H1 (cell line): Measurements from ENCODE around the gene HOXD1. TPM values are rescaled to one million over a fixed set of nuclear protein-coding genes. Genes with fewer than 3 reads are reported as not detected.
A peak's percentile ranks its signal among the peaks of the same experiment; 100 is the strongest.

Source experiments
- CTCF ChIA-PET: fragments of 300-600 bp; sonication (Branson Sonifier 250); formaldehyde crosslinking; loops from one replicate; lab custom pipeline; 2021; ENCODE audit not compliant: partially characterized antibody; lab: Charles Lee
- POLR2A ChIA-PET: fragments of 300-600 bp; sonication (Branson Sonifier 250); formaldehyde crosslinking; loops from one replicate; lab custom pipeline; 2021; ENCODE audit warnings: inconsistent platforms; ENCODE audit not compliant: partially characterized antibody; lab: Charles Lee
- DNase-seq, 2 experiments: peaks; one replicate each; pipeline versions ENCODE4 v3.0.0 to v3.0.0-alpha.2; 2010 to 2022; ENCODE audit warnings: low spot score in 2 of 2, low read depth in 1 of 2, mixed read lengths in 1 of 2
- FAIRE-seq: peaks from 2 replicates; lab custom pipeline; 2011; peaks lifted over from hg19 to GRCh38; lab: Jason Lieb, UNC
- H2AFZ ChIP-seq: 2 replicates; pipeline ENCODE4 v1.8.1; 2012; ENCODE audit warnings: low read length, inconsistent platforms
- H2AK5ac ChIP-seq: 2 replicates; pipeline ENCODE4 v1.6.1; 2013; ENCODE audit warnings: low read depth, low read length
- H2BK120ac ChIP-seq: replicated peaks from 2 replicates; pipeline ENCODE3; 2013; ENCODE audit warnings: low read depth, low read length, inconsistent platforms
- H2BK12ac ChIP-seq: 2 replicates; pipeline ENCODE4 v1.6.1; 2013; ENCODE audit warnings: low read depth, low read length
- H2BK15ac ChIP-seq: 2 replicates; pipeline ENCODE4 v1.6.1; 2013; ENCODE audit warnings: low read length
- H2BK20ac ChIP-seq: 2 replicates; pipeline ENCODE4 v1.6.1; 2013; ENCODE audit warnings: low read length
- H2BK5ac ChIP-seq: 2 replicates; pipeline ENCODE4 v1.6.1; 2013; ENCODE audit warnings: low read depth, low read length
- H3K14ac ChIP-seq: 2 replicates; pipeline ENCODE4 v1.6.1; 2013; ENCODE audit warnings: inconsistent platforms; ENCODE audit not compliant: insufficient read length
- H3K18ac ChIP-seq: 2 replicates; pipeline ENCODE4 v1.6.1; 2013; ENCODE audit warnings: low read length; ENCODE audit errors: extremely low read depth
- H3K23ac ChIP-seq: 2 replicates; pipeline ENCODE4 v1.6.1; 2013; ENCODE audit warnings: inconsistent platforms; ENCODE audit not compliant: insufficient read length
- H3K23me2 ChIP-seq: 2 replicates; pipeline ENCODE4 v1.6.1; 2013; ENCODE audit warnings: low read depth, low read length
- H3K27ac ChIP-seq: 2 replicates; pipeline ENCODE4 v1.6.1; 2011; ENCODE audit warnings: low read depth, low read length, inconsistent platforms
- H3K27me3 ChIP-seq, 4 experiments: replicated peaks in 1 of 4; 1 replicate in 1 of 4; 2 replicates in 3 of 4; pipeline versions ENCODE4 v1.6.1 to v1.8.1; 2011 to 2013; ENCODE audit warnings: low read length in 3 of 4, mild to moderate bottlenecking in 3 of 4, inconsistent platforms in 2 of 4, mixed read lengths in 2 of 4, moderate library complexity in 1 of 4; ENCODE audit not compliant: control insufficient read depth in 3 of 4, insufficient read depth in 3 of 4; ENCODE audit errors: extremely low read depth in 1 of 4
- H3K36me3 ChIP-seq, 4 experiments: 2 replicates each; pipeline versions ENCODE4 v1.6.1 to v1.8.1; 2011 to 2013; ENCODE audit warnings: mild to moderate bottlenecking in 4 of 4, low read length in 3 of 4, moderate library complexity in 2 of 4, control low read depth in 1 of 4, inconsistent platforms in 1 of 4; ENCODE audit not compliant: insufficient read depth in 4 of 4, control insufficient read depth in 2 of 4
- H3K4ac ChIP-seq: replicated peaks from 2 replicates; pipeline ENCODE3; 2013; ENCODE audit warnings: low read length, low read depth, mixed read lengths, inconsistent platforms; ENCODE audit not compliant: insufficient read length
- H3K4me1 ChIP-seq, 4 experiments: replicated peaks in 1 of 4; 1 replicate in 1 of 4; 2 replicates in 3 of 4; pipeline versions ENCODE4 v1.6.1 to v1.8.1; 2011 to 2013; ENCODE audit warnings: low read length in 3 of 4, inconsistent platforms in 2 of 4, mixed read lengths in 1 of 4; ENCODE audit not compliant: insufficient read depth in 4 of 4, control insufficient read depth in 3 of 4
- H3K4me2 ChIP-seq, 2 experiments: 2 replicates each; pipeline versions ENCODE4 v1.6.1 to v1.8.1; 2011 to 2013; ENCODE audit warnings: low read depth in 2 of 2, low read length in 2 of 2, control low read depth in 1 of 2, inconsistent platforms in 1 of 2, mild to moderate bottlenecking in 1 of 2; ENCODE audit not compliant: insufficient read depth in 1 of 2
- H3K4me3 ChIP-seq, 4 experiments: fragments of 200-600, 300-600 bp in 1 of 4; sonication (generic), shearing (Covaris generic), sonication (Bioruptor Twin) in 1 of 4; 2 replicates each; pipeline versions ENCODE4 v1.5.1 to v1.8.1; 2011 to 2016; ENCODE audit warnings: low read length in 4 of 4, low read depth in 3 of 4, control low read depth in 2 of 4, inconsistent platforms in 2 of 4, mild to moderate bottlenecking in 2 of 4, mixed read lengths in 1 of 4, moderate library complexity in 1 of 4; ENCODE audit not compliant: insufficient read depth in 2 of 4; ENCODE audit errors: extremely low read depth in 1 of 4
- H3K56ac ChIP-seq: replicated peaks from 2 replicates; pipeline ENCODE3; 2013; ENCODE audit warnings: low read depth, mild to moderate bottlenecking, mixed read lengths, low read length, inconsistent platforms; ENCODE audit not compliant: insufficient read length
- H3K79me1 ChIP-seq: 2 replicates; pipeline ENCODE4 v1.6.1; 2013; ENCODE audit warnings: low read depth, low read length, control low read depth
- H3K79me2 ChIP-seq, 2 experiments: 2 replicates each; pipeline versions ENCODE4 v1.6.1 to v1.8.1; 2012 to 2013; ENCODE audit warnings: low read length in 2 of 2, mild to moderate bottlenecking in 2 of 2, inconsistent platforms in 1 of 2; ENCODE audit not compliant: insufficient read depth in 2 of 2, control insufficient read depth in 1 of 2
- H3K9ac ChIP-seq, 4 experiments: replicated peaks in 1 of 4; 1 replicate in 1 of 4; 2 replicates in 3 of 4; pipeline versions ENCODE4 v1.6.1 to v1.8.1; 2011 to 2013; ENCODE audit warnings: low read depth in 3 of 4, low read length in 3 of 4, control low read depth in 2 of 4, mild to moderate bottlenecking in 2 of 4, moderate library complexity in 2 of 4, inconsistent platforms in 1 of 4; ENCODE audit errors: extremely low read depth in 1 of 4
- H3K9me3 ChIP-seq, 2 experiments: 2 replicates each; pipeline versions ENCODE4 v1.6.1 to v1.8.1; 2012 to 2013; ENCODE audit warnings: mild to moderate bottlenecking in 2 of 2, moderate library complexity in 2 of 2, control low read depth in 1 of 2, inconsistent platforms in 1 of 2, low read depth in 1 of 2, low read length in 1 of 2, mixed read lengths in 1 of 2; ENCODE audit not compliant: insufficient read depth in 2 of 2
- H4K20me1 ChIP-seq, 2 experiments: replicated peaks in 1 of 2; 2 replicates each; pipeline versions ENCODE3 to v1.8.1; 2011 to 2013; ENCODE audit warnings: inconsistent platforms in 2 of 2, low read length in 2 of 2, mild to moderate bottlenecking in 1 of 2; ENCODE audit not compliant: insufficient read depth in 2 of 2, control insufficient read depth in 1 of 2
- H4K5ac ChIP-seq: 2 replicates; pipeline ENCODE4 v1.6.1; 2013; ENCODE audit warnings: low read length, low read depth, mixed read lengths, inconsistent platforms; ENCODE audit not compliant: insufficient read length
- H4K8ac ChIP-seq: 2 replicates; pipeline ENCODE4 v1.8.0; 2013; ENCODE audit warnings: mild to moderate bottlenecking, moderate library complexity, low read length, inconsistent platforms; ENCODE audit not compliant: insufficient read depth; ENCODE audit errors: extremely low read depth
- H4K91ac ChIP-seq: replicated peaks from 2 replicates; pipeline ENCODE3; 2013; ENCODE audit warnings: low read length, mixed read lengths, inconsistent platforms; ENCODE audit not compliant: insufficient read length
- CBX5 ChIP-seq: fragments of 300-800, 300-1000 bp; sonication (generic); IDR thresholded peaks from 2 replicates; pipeline ENCODE4 v1.7.1; 2016; ENCODE audit warnings: antibody characterized with exemption, low read length, low read depth
- EGR1 ChIP-seq: IDR thresholded peaks from 2 replicates; pipeline ENCODE4 v1.6.1; 2011; ENCODE audit warnings: low read depth, low read length, borderline replicate concordance
- EZH2 ChIP-seq: fragments of 200-600 bp; sonication (generic); IDR thresholded peaks from 2 replicates; pipeline ENCODE4 v1.7.1; 2012; ENCODE audit warnings: low read depth, mild to moderate bottlenecking, moderate library complexity, low read length, inconsistent platforms; ENCODE audit not compliant: severe bottlenecking
- HDAC6 ChIP-seq: IDR thresholded peaks from one replicate; pipeline ENCODE4 v1.7.1; 2012; ENCODE audit warnings: low read depth, mild to moderate bottlenecking, inconsistent platforms, low read length, moderate library complexity
- JUN ChIP-seq: IDR thresholded peaks from 2 replicates; pipeline ENCODE4 v1.6.1; 2011; ENCODE audit warnings: low read depth, mild to moderate bottlenecking, improper control_type of control experiment, low read length
- NANOG ChIP-seq: IDR thresholded peaks from 2 replicates; pipeline ENCODE4 v1.6.1; 2011; ENCODE audit warnings: low read length, low read depth, mild to moderate bottlenecking, inconsistent platforms; ENCODE audit not compliant: insufficient read depth, poor library complexity, severe bottlenecking
- SIX5 ChIP-seq: IDR thresholded peaks from 2 replicates; pipeline ENCODE4 v1.6.1; 2011; ENCODE audit warnings: mild to moderate bottlenecking, low read depth, low read length
- SP1 ChIP-seq: IDR thresholded peaks from 2 replicates; pipeline ENCODE4 v1.6.1; 2011; ENCODE audit warnings: low read depth, low read length
- TCF12 ChIP-seq: IDR thresholded peaks from 2 replicates; pipeline ENCODE4 v1.6.1; 2011; ENCODE audit warnings: low read depth, mild to moderate bottlenecking, low read length
- YY1 ChIP-seq: IDR thresholded peaks from 2 replicates; pipeline ENCODE4 v1.6.1; 2011; ENCODE audit warnings: low read depth, mild to moderate bottlenecking, low read length
- polyA plus RNA-seq, 7 experiments: library from polyadenylated mRNA; depleted of rRNA in 3 of 7; stranded (reverse) in 5 of 7; unstranded in 2 of 7; fragments of >200 nt in 5 of 7; fragments of 200-250 nt in 2 of 7; gene quantifications; 1 replicate in 5 of 7; 2 replicates in 1 of 7; 4 replicates in 1 of 7; pipeline versions ENCODE4 v1.2.1 to v1.2.3, GENCODE V29; 2011 to 2013; ENCODE audit warnings: missing spikeins in 2 of 7, mixed read lengths in 2 of 7
- total RNA-seq: library from RNA; stranded (reverse); fragmentation: NEBNext Ultra II Directional; extraction: Animal tissue kit (Norgen Biotek cat#: 25700); gene quantifications from 2 replicates; pipeline ENCODE4 v1.2.1, GENCODE V29; 2021

HOXD1 gene
- total and polyA plus RNA-seq, 2 of the 8 experiments (the other 6 are each of a cell fraction or from before 2014, with no cell fraction given) = 0.03 TPM; not detected in 1

DNA sequence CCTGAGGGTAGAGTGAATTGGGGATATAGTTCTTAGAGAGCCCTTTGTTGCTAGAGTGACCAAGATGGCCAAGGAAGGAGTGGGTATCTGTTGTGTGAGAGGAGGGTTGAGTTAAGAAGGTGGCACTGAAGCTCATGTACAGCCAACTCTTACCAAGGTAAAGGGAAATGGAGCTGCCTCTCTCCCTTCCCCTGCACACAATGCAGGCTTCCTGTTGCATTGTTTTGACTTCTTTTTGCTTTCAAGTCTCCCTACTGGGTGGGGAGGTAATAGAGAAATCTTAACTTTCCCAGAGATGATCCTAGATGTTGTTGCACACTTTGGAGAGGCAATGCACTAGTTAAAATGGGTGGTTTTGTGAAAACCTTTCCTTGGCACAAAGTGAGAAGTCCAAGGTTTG, 23.8 kb downstream of the HOXD1 start:
- Histone ChIP-seq H3K79me1 (no peaks in the 10 kb centered on the region), H2BK5ac (no peak overlapping the region), H3K23me2 (no peaks in the 10 kb centered on the region), H2BK120ac (no peak overlapping the region), H4K20me1 (no peaks in the 10 kb centered on the region), H4K91ac (no peak overlapping the region), H3K79me2 (no peaks in the 10 kb centered on the region), H3K4me3 (no peak overlapping the region), H3K18ac (no peak overlapping the region), H4K5ac (no peak overlapping the region), H3K14ac (no peak overlapping the region), H3K9ac (no peak overlapping the region), H3K23ac (no peak overlapping the region), H2AK5ac (no peak overlapping the region), H3K9me3 (no peaks in the 10 kb centered on the region), H3K36me3 (no peaks in the 10 kb centered on the region), H3K27ac (no peak overlapping the region), H3K4ac (no peak overlapping the region), H2BK20ac (no peak overlapping the region), H3K4me1 (no peaks in the 10 kb centered on the region), H2BK12ac (no peak overlapping the region), H3K56ac (no peak overlapping the region), H3K27me3 (no peaks in the 10 kb centered on the region), H2BK15ac (no peak overlapping the region), H3K4me2 (no peak overlapping the region), H2AFZ (peak overlapping the region; percentile 55; the same call in 1 of the 2 replicates), H4K8ac (no peak overlapping the region)
- no peak for DNase-seq
- POLR2A ChIA-PET = no interaction called here
- CTCF ChIA-PET = interaction anchor here (0.7 to 1.0 kb wide), 2 partner anchors 22 to 71 kb away, joined by 3 to 4 read pairs; no protein-coding TSS in a partner anchor
- FAIRE-seq = no peak
- TF ChIP-seq CBX5 (no peak), SP1 (no peak), YY1 (no peak), TCF12 (no peak), EGR1 (no peak), JUN (no peak), SIX5 (no peak), HDAC6 (no peak), NANOG (no peak), EZH2 (no peak)
